HEK293T (cell line): ENCODE data around the gene GPR153.

Experiments
- CTCF ChIA-PET: fragments of 350-600 bp; formaldehyde crosslinking; extraction: SDS; loops from one replicate; lab custom pipeline; 2021; ENCODE audit warnings: antibody characterized with exemption, inconsistent platforms; lab: Yijun Ruan, JAX
- POLR2A ChIA-PET: fragments of 350-600 bp; formaldehyde crosslinking; extraction: SDS; loops from one replicate; lab custom pipeline; 2020; ENCODE audit warnings: antibody characterized with exemption, inconsistent platforms; lab: Yijun Ruan, JAX
- DNase-seq: peaks from one replicate; pipeline ENCODE4 v3.0.0; 2012; ENCODE audit warnings: mixed read lengths; ENCODE audit errors: extremely low spot score
- ARNT ChIP-seq: fragments of 450-650 bp; IDR thresholded peaks from 2 replicates; pipeline ENCODE4 v1.6.1; 2017; ENCODE audit warnings: mild to moderate bottlenecking
- BHLHE40 ChIP-seq: fragments of 450-650 bp; IDR thresholded peaks from 2 replicates; pipeline ENCODE4 v1.6.1; 2016; ENCODE audit warnings: mild to moderate bottlenecking, moderate library complexity, borderline replicate concordance
- CTBP1 ChIP-seq: fragments of 450-650 bp; IDR thresholded peaks from 2 replicates; pipeline ENCODE4 v1.6.1; 2016; ENCODE audit warnings: borderline replicate concordance
- ELF4 ChIP-seq: fragments of 450-650 bp; IDR thresholded peaks from 2 replicates; pipeline ENCODE4 v1.6.1; 2017; ENCODE audit warnings: antibody characterized with exemption
- FOXA1 ChIP-seq: fragments of 450-650 bp; IDR thresholded peaks from 2 replicates; pipeline ENCODE4 v1.6.1; 2016; ENCODE audit warnings: mild to moderate bottlenecking
- FOXK2 ChIP-seq: fragments of 450-650 bp; IDR thresholded peaks from 2 replicates; pipeline ENCODE4 v1.6.1; 2016; ENCODE audit warnings: mild to moderate bottlenecking
- FOXM1 ChIP-seq: fragments of 450-650 bp; IDR thresholded peaks from 2 replicates; pipeline ENCODE4 v1.6.1; 2017; ENCODE audit warnings: mild to moderate bottlenecking, borderline replicate concordance
- HDGF ChIP-seq: fragments of 450-650 bp; IDR thresholded peaks from 2 replicates; pipeline ENCODE4 v1.6.1; 2017; ENCODE audit warnings: antibody characterized with exemption, borderline replicate concordance
- L3MBTL2 ChIP-seq: fragments of 450-650 bp; conservative IDR thresholded peaks from 2 replicates; pipeline ENCODE4 v1.6.1; 2016; ENCODE audit warnings: mild to moderate bottlenecking
- LEF1 ChIP-seq: fragments of 450-650 bp; IDR thresholded peaks from 2 replicates; pipeline ENCODE4 v1.6.1; 2017; ENCODE audit warnings: mild to moderate bottlenecking, borderline replicate concordance
- NFRKB ChIP-seq: fragments of 450-650 bp; IDR thresholded peaks from 2 replicates; pipeline ENCODE4 v1.6.1; 2016; ENCODE audit warnings: mild to moderate bottlenecking, moderate library complexity
- SP1 ChIP-seq: fragments of 450-650 bp; IDR thresholded peaks from 2 replicates; pipeline ENCODE4 v1.6.1; 2017
- SUZ12 ChIP-seq: fragments of 450-650 bp; IDR thresholded peaks from 2 replicates; pipeline ENCODE4 v1.6.1; 2016; ENCODE audit warnings: mild to moderate bottlenecking
- TARDBP ChIP-seq: fragments of 450-650 bp; IDR thresholded peaks from 2 replicates; pipeline ENCODE4 v1.6.1; 2016
- ZNF384 ChIP-seq: fragments of 450-650 bp; IDR thresholded peaks from 2 replicates; pipeline ENCODE4 v1.6.1; 2016
- TF ChIP-seq, protein P1 (sequence below): fragments of 450-650 bp; IDR thresholded peaks from 2 replicates; pipeline ENCODE4 v1.6.1; 2016

Gene GPR153

DNA sequence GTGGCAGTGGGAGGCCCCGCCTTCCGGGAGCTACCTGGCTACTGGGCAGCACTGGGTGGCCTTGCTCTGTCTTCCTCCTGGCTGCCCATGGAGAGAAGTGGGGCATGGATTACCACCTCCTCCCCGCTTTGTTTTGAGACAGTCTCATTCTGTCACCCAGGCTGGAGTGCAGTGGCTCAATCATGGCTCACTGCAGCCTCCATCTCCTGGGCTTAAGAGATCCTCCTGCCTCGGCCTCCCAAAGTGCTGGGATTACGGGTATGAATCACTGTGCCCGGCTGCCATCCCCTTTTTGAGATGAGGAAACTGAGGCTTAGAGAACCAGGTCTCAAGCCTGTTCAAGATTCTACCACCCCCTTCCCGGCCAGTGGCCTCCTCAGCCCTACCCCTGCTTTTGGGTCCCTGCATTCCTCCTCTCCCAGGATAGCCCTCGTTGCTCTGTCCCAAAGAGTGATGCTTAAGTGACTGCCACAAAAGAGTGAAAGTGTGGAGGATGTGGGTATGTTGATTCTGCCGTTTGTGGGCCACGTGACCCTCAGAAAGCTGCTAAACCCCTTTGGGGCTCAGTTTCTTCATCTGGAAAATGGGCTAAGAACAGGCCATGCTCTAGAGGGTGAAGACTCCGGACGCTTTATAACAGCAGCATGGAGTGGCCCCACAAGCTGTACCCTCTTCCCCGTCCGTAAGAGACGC is 9.1 kb downstream of the GPR153 start:
- no peak for DNase-seq
- ChIA-PET CTCF (no interaction called here), POLR2A (no interaction called here)
- no peak for TF ChIP-seq HDGF
- TF ChIP-seq FOXM1: no peak
- TF ChIP-seq ELF4: no peak
- TF ChIP-seq ARNT: no peak
- TF ChIP-seq FOXK2: no peak

DNA sequence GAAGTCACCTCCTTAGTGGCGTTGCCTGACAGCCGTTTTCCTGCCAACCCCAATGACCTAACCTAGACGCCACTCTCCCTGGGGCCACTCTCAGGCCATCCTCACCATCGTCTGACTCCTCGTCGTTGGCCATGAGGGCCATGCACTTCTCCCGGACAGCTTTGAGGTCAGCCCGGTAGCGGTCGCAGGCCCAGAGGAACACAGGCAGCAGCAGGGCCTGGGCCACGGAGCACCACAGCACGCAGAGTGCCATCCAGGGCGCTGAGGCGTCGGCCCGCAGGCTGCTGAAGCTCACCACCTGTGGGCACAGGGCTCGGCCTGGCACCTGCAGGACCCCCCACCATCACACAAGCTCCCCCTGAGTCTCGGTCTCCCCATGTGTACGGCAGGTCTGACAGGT is 9.7 kb downstream of the GPR153 start:
- ChIA-PET CTCF (interaction anchor here (0.6 kb wide), 1 partner anchor 31 kb away, joined by 3 read pairs; no protein-coding TSS in a partner anchor), POLR2A (interaction anchor here (1.2 kb wide), 1 partner anchor 46 kb away, joined by 3 read pairs; no protein-coding TSS in a partner anchor)
- TF ChIP-seq ZNF384 (no peak), SUZ12 (no peak), FOXK2 (no peak), BHLHE40 (no peak), TARDBP (no peak), FOXM1 (no peak), FOXA1 (no peak), SP1 (no peak), CTBP1 (no peak), HDGF (no peak), L3MBTL2 (no peak), NFRKB (no peak), LEF1 (no peak)
- TF ChIP-seq, protein P1, sequence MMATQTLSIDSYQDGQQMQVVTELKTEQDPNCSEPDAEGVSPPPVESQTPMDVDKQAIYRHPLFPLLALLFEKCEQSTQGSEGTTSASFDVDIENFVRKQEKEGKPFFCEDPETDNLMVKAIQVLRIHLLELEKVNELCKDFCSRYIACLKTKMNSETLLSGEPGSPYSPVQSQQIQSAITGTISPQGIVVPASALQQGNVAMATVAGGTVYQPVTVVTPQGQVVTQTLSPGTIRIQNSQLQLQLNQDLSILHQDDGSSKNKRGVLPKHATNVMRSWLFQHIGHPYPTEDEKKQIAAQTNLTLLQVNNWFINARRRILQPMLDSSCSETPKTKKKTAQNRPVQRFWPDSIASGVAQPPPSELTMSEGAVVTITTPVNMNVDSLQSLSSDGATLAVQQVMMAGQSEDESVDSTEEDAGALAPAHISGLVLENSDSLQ: no peak
- DNase-seq: no peak

DNA sequence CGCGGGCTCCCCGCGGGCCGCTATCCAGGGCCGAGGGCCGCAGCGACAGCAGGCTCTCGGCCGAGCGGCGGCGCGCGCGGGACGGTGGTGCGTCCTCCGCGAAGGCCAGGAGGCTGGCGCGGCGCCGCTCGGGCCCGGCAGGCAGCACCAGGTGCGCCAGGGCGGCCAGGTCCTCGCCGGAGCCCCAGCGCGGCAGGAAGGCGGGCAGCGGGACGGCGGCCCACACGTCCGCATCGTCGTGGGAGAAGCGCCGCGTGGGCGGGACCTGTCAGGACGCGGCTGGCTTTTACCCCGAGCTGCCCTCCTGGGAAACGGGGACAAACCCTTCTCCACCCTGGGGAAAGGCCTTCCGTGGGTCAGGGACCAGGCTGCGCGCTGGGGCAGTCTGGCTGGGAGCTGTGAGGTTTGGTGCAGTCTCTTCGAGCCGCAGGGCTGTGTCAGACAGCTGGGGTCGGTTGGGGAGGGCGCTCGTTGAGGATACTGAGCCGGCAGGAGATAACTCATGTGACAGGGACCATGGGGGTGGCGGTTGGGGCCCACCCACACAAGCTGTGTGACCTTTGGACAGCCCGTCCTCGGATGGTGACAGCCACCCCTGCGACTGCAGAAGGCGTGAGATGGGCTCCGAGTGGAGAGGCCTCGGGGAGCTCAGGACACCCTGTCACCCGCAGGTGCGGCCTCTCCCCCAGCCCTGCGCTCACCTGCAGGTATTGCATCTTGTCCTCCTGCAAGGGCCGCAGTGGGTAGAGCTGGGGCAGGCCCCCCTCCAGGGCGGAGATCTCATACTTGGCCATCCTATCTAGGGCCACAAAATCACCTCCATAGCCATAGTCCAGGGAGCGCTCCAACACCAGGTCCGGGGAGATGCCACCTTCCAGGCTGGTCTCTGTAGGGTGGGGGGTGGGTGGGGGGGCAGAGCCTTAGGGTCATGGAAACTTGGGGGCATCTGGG is 10.9 kb downstream of the GPR153 start:
- ChIA-PET POLR2A (interaction anchor here (1.2 kb wide), 1 partner anchor 45 kb away, joined by 3 read pairs; no protein-coding TSS in a partner anchor), CTCF (interaction anchor here (0.6 kb wide), 1 partner anchor 32 kb away, joined by 3 read pairs; no protein-coding TSS in a partner anchor)
- no peak for TF ChIP-seq SP1
- TF ChIP-seq, protein P1: no peak
- TF ChIP-seq FOXK2: no peak
- no peak for TF ChIP-seq FOXM1
- TF ChIP-seq NFRKB: no peak
- TF ChIP-seq BHLHE40: no peak
- TF ChIP-seq ARNT: no peak
- no peak for TF ChIP-seq CTBP1
- no peak for DNase-seq

DNA sequence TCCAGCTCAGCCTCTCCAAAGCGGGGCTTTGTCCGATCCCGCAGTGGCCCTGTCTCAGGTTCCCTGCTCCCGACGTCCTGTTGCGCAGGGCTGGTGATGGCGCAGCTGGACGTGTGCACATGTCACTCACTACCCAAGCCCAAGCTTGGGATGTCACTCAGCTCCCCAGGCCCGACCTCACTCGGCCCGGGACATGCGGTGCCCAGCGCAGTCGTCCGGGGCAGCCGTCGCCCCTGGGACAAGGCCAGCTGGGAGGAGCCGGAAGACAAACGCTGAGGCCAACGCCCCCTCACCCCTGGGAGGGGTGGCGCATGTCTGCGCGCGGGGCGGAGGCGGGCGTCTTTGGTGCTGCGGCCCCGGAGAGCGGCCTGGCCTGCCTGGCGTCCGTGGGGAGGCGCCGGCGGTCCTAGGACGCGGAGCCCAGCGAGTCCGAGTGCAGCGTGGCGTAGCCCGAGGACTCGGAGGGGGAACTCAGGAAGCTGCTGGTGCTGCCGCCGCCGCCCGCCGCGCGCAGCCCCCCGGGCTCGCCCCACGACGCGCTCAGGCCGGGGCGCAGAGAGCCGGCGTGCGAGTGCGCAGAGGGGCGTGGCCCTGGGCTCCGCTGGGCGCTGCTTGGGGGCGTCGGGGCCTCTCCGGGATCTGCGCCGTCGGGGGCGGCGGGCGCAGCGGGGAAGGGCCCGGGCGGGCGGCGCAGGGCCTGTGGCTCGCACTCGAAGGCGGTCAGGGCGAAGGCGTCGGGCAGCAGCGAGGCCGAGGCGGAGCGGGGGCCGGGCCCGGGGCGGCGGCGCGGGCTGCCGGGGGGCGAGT is 11.8 kb downstream of the GPR153 start:
- no peak for DNase-seq
- POLR2A ChIA-PET: no interaction called here
- CTCF ChIA-PET: no interaction called here
- TF ChIP-seq FOXM1 (no peak), LEF1 (no peak), L3MBTL2 (no peak), ELF4 (no peak), FOXK2 (no peak), NFRKB (no peak), ZNF384 (no peak), HDGF (no peak), SP1 (no peak), ARNT (no peak), FOXA1 (no peak)
- TF ChIP-seq, protein P1: no peak

DNA sequence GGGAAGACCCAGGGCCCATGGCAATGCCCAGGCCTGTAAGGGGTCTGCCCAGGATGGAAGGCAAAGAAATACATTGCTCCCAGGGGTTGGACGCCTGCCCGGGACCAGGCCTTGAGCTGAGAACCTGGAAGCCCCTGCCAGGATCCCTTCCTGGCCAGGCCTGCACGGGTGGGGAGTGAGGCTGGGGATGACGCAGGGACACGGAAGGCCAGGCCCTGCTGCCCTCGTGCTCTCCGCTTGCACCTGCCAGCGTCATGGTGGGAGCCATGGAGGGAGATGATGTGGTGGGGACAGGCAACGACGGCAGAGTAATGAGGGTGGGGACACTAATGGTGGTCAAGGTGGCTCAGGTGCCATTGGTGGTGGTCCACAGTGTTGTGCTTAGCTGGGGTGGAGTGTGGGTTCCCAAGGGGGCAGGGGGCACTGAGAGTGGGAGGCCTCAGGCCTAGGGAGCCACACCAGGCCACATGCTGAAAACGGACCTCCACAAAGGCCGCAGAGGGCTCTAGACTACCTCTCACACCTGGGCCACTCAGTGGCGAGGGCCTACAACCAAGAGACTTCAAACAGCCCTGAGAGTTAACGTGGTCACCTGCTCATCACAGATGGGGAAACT is 12.6 kb downstream of the GPR153 start:
- ChIA-PET POLR2A (no interaction called here), CTCF (interaction anchor here (2.5 to 3.1 kb wide), 3 partner anchors 10 to 95 kb away, joined by 14 to 28 read pairs (median 19); no protein-coding TSS in a partner anchor)
- TF ChIP-seq FOXA1: no peak
- TF ChIP-seq NFRKB: no peak
- no peak for TF ChIP-seq L3MBTL2
- TF ChIP-seq, protein P1: no peak
- no peak for TF ChIP-seq ZNF384

More for the DNA sequence above, 12.6 kb downstream of the GPR153 start:
- DNase-seq: no peak
